KBM-7 (cell line): ENCODE measurements around the gene PSMC3.

Experiments
- DNase-seq: peaks from one replicate; pipeline ENCODE4 v3.0.0-alpha.2; 2015
- in situ Hi-C: fragments of 300-500 bp; cut with MboI; formaldehyde crosslinking; loops from 2 replicates; pipeline ENCODE4 v1.14.3; 2020; ENCODE audit warnings: low sequenced_read_pairs, low pct_unique_long_range_greater_than_20kb, mixed read lengths

Gene PSMC3

GRCh38 chr11:47415949-47416472 lies 10.2 kb downstream of the PSMC3 start:
- in situ Hi-C loops = loop anchor here (25.0 kb wide), 1 partner anchor 154 kb away; the partner anchor contains the start of genes MADD and NR1H3
- no peak for DNase-seq

- DNase-seq = no peak
- in situ Hi-C loops = loop anchor here (25.0 kb wide), 1 partner anchor 153 kb away; the partner anchor contains the start of genes MADD and NR1H3
These were observed 11.0 kb downstream of the PSMC3 start for GRCh38 chr11:47415091-47415854.

GRCh38 chr11:47414685-47415070 lies 11.6 kb downstream of the PSMC3 start:
- DNase-seq = no peak
- in situ Hi-C loops = loop anchor here (25.0 kb wide), 1 partner anchor 152 kb away; the partner anchor contains the start of genes MADD and NR1H3

GRCh38 chr11:47413908-47414684 lies 12.1 kb downstream of the PSMC3 start:
- DNase-seq = no peak
- in situ Hi-C loops = loop anchor here (25.0 kb wide), 1 partner anchor 152 kb away; the partner anchor contains the start of genes MADD and NR1H3

GRCh38 chr11:47413351-47413750 lies 12.9 kb downstream of the PSMC3 start:
- in situ Hi-C loops = loop anchor here (25.0 kb wide), 1 partner anchor 151 kb away; the partner anchor contains the start of genes MADD and NR1H3
- no peak for DNase-seq

GRCh38 chr11:47411884-47412746 lies 14.1 kb downstream of the PSMC3 start:
- DNase-seq = peak; percentile 48
- in situ Hi-C loops = loop anchor here (25.0 kb wide), 1 partner anchor 150 kb away; the partner anchor contains the start of genes MADD and NR1H3

- in situ Hi-C loops = loop anchor here (25.0 kb wide), 1 partner anchor 148 kb away; the partner anchor contains the start of genes MADD and NR1H3
- no peak for DNase-seq
These were observed 15.6 kb downstream of the PSMC3 start for GRCh38 chr11:47410370-47411264.

GRCh38 chr11:47409440-47410369 lies 16.5 kb downstream of the PSMC3 start:
- in situ Hi-C loops = loop anchor here (25.0 kb wide), 1 partner anchor 147 kb away; the partner anchor contains the start of genes MADD and NR1H3

GRCh38 chr11:47408598-47409439 lies 17.4 kb downstream of the PSMC3 start:
- in situ Hi-C loops = loop anchor here (25.0 kb wide), 1 partner anchor 147 kb away; the partner anchor contains the start of genes MADD and NR1H3
- DNase-seq = no peak

More at GRCh38 chr11:47409440-47410369, 16.5 kb downstream of the PSMC3 start:
- DNase-seq = no peak

- in situ Hi-C loops = loop anchor here (25.0 kb wide), 1 partner anchor 146 kb away; the partner anchor contains the start of genes MADD and NR1H3
These were observed 18.3 kb downstream of the PSMC3 start, which contains the start of gene SLC39A13 for GRCh38 chr11:47407746-47408590. TSS of gene SLC39A13 (plus strand) at chr11:47408590. CDS start at chr11:47410095, 1,505 bp downstream.

GRCh38 chr11:47406896-47407745 lies 19.1 kb downstream of the PSMC3 start:
- peak; percentile 21 for DNase-seq
- in situ Hi-C loops = loop anchor here (25.0 kb wide), 1 partner anchor 145 kb away; the partner anchor contains the start of genes MADD and NR1H3

More at GRCh38 chr11:47407746-47408590, 18.3 kb downstream of the PSMC3 start, which contains the start of gene SLC39A13:
- peak; percentile 98 for DNase-seq

GRCh38 chr11:47403571-47403970 lies 22.7 kb downstream of the PSMC3 start:
- DNase-seq = no peak
- in situ Hi-C loops = loop anchor here (25.0 kb wide), 1 partner anchor 141 kb away; the partner anchor contains the start of genes MADD and NR1H3

- in situ Hi-C loops = loop anchor here (25.0 kb wide), 1 partner anchor 141 kb away; the partner anchor contains the start of genes MADD and NR1H3
- no peak for DNase-seq
These were observed 23.1 kb downstream of the PSMC3 start for GRCh38 chr11:47403135-47403534.
